NB4 (cell line): ENCODE measurements around the gene CEP55.

Source experiments
- POLR2A ChIP-seq: IDR thresholded peaks from 2 replicates; pipeline ENCODE4 v1.6.1; 2011; ENCODE audit warnings: mild to moderate bottlenecking; ENCODE audit not compliant: insufficient read length; ENCODE audit errors: extremely low read depth
- TF ChIP-seq, protein P1 (sequence below): IDR thresholded peaks from one replicate; pipeline ENCODE4 v1.5.1; 2012; ENCODE audit warnings: low read depth, low read length

DNA sequence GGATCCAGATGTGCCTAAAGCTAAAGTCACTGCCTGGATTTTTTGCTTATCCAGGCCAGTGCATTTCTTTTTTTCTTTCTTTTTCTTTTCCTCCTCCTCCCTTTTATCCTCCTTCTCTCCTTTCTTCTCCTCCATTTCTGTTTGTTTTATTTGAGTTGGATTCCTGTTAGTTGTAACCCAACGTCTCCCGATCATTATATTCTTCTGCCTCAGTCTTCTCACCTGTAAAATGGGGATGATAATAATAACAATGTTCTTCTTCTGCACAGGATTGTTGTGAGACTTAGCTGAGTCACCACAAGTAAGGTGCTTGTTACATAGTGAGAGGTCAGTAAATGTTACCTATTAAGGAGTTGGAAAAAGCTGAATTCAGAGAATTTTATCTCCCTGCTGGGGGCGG lies 56.4 kb downstream of the CEP55 start:
- TF ChIP-seq, protein P1, sequence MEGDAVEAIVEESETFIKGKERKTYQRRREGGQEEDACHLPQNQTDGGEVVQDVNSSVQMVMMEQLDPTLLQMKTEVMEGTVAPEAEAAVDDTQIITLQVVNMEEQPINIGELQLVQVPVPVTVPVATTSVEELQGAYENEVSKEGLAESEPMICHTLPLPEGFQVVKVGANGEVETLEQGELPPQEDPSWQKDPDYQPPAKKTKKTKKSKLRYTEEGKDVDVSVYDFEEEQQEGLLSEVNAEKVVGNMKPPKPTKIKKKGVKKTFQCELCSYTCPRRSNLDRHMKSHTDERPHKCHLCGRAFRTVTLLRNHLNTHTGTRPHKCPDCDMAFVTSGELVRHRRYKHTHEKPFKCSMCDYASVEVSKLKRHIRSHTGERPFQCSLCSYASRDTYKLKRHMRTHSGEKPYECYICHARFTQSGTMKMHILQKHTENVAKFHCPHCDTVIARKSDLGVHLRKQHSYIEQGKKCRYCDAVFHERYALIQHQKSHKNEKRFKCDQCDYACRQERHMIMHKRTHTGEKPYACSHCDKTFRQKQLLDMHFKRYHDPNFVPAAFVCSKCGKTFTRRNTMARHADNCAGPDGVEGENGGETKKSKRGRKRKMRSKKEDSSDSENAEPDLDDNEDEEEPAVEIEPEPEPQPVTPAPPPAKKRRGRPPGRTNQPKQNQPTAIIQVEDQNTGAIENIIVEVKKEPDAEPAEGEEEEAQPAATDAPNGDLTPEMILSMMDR, result no peak
- TF ChIP-seq POLR2A, result no peak
